Trophoblast cell (in vitro differentiated cells and primary cell): ENCODE results near the gene CWH43.
"Not testable (repeated sequence)": the region's sequence is repeated elsewhere in the genome, so short reads cannot be mapped to it uniquely, and the experiment has no call there.

ENCODE experiments used
- DNase-seq, 2 donors: peaks; one replicate each; pipeline ENCODE4 v3.0.0-alpha.2; 2016
- H2AFZ ChIP-seq: 2 replicates; pipeline ENCODE4 v1.6.1; 2013; ENCODE audit warnings: low read length, moderate library complexity, mild to moderate bottlenecking; ENCODE audit not compliant: insufficient read depth, poor library complexity
- H2AK5ac ChIP-seq: 2 replicates; pipeline ENCODE4 v1.6.1; 2013; ENCODE audit warnings: mild to moderate bottlenecking, low read length
- H2BK120ac ChIP-seq: 2 replicates; pipeline ENCODE4 v1.6.1; 2013; ENCODE audit warnings: low read length, mild to moderate bottlenecking, moderate library complexity; ENCODE audit not compliant: insufficient read depth, poor library complexity
- H2BK12ac ChIP-seq: 2 replicates; pipeline ENCODE4 v1.6.1; 2013; ENCODE audit warnings: mild to moderate bottlenecking, low read length, moderate library complexity
- H2BK5ac ChIP-seq: 2 replicates; pipeline ENCODE4 v1.6.1; 2013; ENCODE audit warnings: low read length, low read depth, moderate library complexity, mild to moderate bottlenecking; ENCODE audit not compliant: poor library complexity
- H3K14ac ChIP-seq: 2 replicates; pipeline ENCODE4 v1.6.1; 2013; ENCODE audit warnings: mild to moderate bottlenecking, low read length
- H3K18ac ChIP-seq: 2 replicates; pipeline ENCODE4 v1.6.1; 2013; ENCODE audit warnings: mild to moderate bottlenecking, low read length
- H3K23ac ChIP-seq: 2 replicates; pipeline ENCODE4 v1.6.1; 2013; ENCODE audit warnings: low read length
- H3K27ac ChIP-seq: 2 replicates; pipeline ENCODE4 v1.5.1; 2013; ENCODE audit warnings: low read depth, mild to moderate bottlenecking, inconsistent platforms, low read length, moderate library complexity
- H3K27me3 ChIP-seq: 2 replicates; pipeline ENCODE4 v1.6.1; 2013; ENCODE audit warnings: inconsistent platforms, mild to moderate bottlenecking, low read length, moderate library complexity; ENCODE audit not compliant: insufficient read depth
- H3K36me3 ChIP-seq, 2 experiments: 1 replicate in 1 of 2; 2 replicates in 1 of 2; pipeline ENCODE4 v1.6.1; 2013; ENCODE audit warnings: low read length in 2 of 2, mild to moderate bottlenecking in 2 of 2, moderate library complexity in 1 of 2; ENCODE audit not compliant: insufficient read depth in 2 of 2, control insufficient read depth in 1 of 2
- H3K4ac ChIP-seq: 2 replicates; pipeline ENCODE4 v1.6.1; 2013; ENCODE audit warnings: low read depth, mild to moderate bottlenecking, low read length, moderate library complexity
- H3K4me1 ChIP-seq, 2 experiments: 1 replicate in 1 of 2; 2 replicates in 1 of 2; pipeline ENCODE4 v1.6.1; 2013; ENCODE audit warnings: low read length in 2 of 2, mild to moderate bottlenecking in 2 of 2, moderate library complexity in 1 of 2; ENCODE audit not compliant: insufficient read depth in 2 of 2, control insufficient read depth in 1 of 2
- H3K4me2 ChIP-seq: 2 replicates; pipeline ENCODE4 v1.6.1; 2013; ENCODE audit warnings: inconsistent platforms, mild to moderate bottlenecking, low read length, moderate library complexity
- H3K4me3 ChIP-seq: 2 replicates; pipeline ENCODE4 v1.5.1; 2013; ENCODE audit warnings: mild to moderate bottlenecking, low read depth, low read length, inconsistent platforms
- H3K79me1 ChIP-seq: one replicate; pipeline ENCODE4 v1.6.1; 2013; ENCODE audit warnings: low read length
- H3K79me2 ChIP-seq: 2 replicates; pipeline ENCODE4 v1.6.1; 2013; ENCODE audit warnings: low read length, mild to moderate bottlenecking; ENCODE audit not compliant: control insufficient read depth, insufficient read depth, poor library complexity
- H3K9ac ChIP-seq: 2 replicates; pipeline ENCODE4 v1.6.1; 2013; ENCODE audit warnings: mild to moderate bottlenecking, low read length
- H3K9me3 ChIP-seq: 2 replicates; pipeline ENCODE4 v1.6.1; 2013; ENCODE audit warnings: low read depth, mild to moderate bottlenecking, control low read depth, inconsistent platforms, low read length; ENCODE audit not compliant: insufficient read depth
- H4K12ac ChIP-seq: 2 replicates; pipeline ENCODE4 v1.6.1; 2013; ENCODE audit warnings: low read depth, mild to moderate bottlenecking, low read length, moderate library complexity
- H4K8ac ChIP-seq: 2 replicates; pipeline ENCODE4 v1.6.1; 2013; ENCODE audit warnings: low read depth, mild to moderate bottlenecking, low read length, moderate library complexity
- H4K91ac ChIP-seq: one replicate; pipeline ENCODE4 v1.6.1; 2013; ENCODE audit warnings: low read depth, mild to moderate bottlenecking, low read length, moderate library complexity
- WGBS: extraction: QIAGEN DNeasy Blood & Tissue Kit; methylation state at CpG from one replicate; pipeline ENCODE4 v1.1.7; 2013; ENCODE audit warnings: missing lambda C conversion rate; ENCODE audit not compliant: insufficient read length, insufficient coverage; ENCODE audit errors: extremely low coverage; 5-methylcytosine and 5-hydroxymethylcytosine counted together

CWH43 gene

GRCh38 chr4:48957366-48957765 is 28.7 kb upstream of the CWH43 start:
- no CpG with 5 or more reads among the region's 5 CpGs for WGBS
- not testable (repeated sequence) for H2AK5ac ChIP-seq, H3K4me2 ChIP-seq, H3K27ac ChIP-seq, H3K36me3 ChIP-seq, H3K4ac ChIP-seq, H3K79me1 ChIP-seq, H3K4me3 ChIP-seq, H3K23ac ChIP-seq, H2BK120ac ChIP-seq, H4K12ac ChIP-seq, H2BK5ac ChIP-seq, H3K18ac ChIP-seq, H3K27me3 ChIP-seq, H3K9me3 ChIP-seq, H3K9ac ChIP-seq, H2AFZ ChIP-seq, H3K79me2 ChIP-seq
- Histone ChIP-seq H4K91ac (peak overlapping the region; percentile 35), H2BK12ac (peak overlapping the region; percentile 50), H3K4me1 (peaks cover 7 to 11% of the 10 kb centered on the region in 2 experiments), H3K14ac (peak overlapping the region; percentile 14), H4K8ac (peak overlapping the region; percentile 35)
- peak in 1 of 2 donors; percentile 31 for DNase-seq

- Histone ChIP-seq H3K23ac (no peak overlapping the region), H2BK120ac (no peak overlapping the region), H3K27ac (no peak overlapping the region), H2BK5ac (no peak overlapping the region), H3K27me3 (no peaks in the 10 kb centered on the region), H3K4ac (no peak overlapping the region), H4K12ac (no peak overlapping the region), H3K36me3 (no peaks in the 10 kb centered on the region), H3K4me3 (no peak overlapping the region), H2AK5ac (no peak overlapping the region), H3K14ac (no peak overlapping the region), H4K8ac (no peak overlapping the region), H3K18ac (no peak overlapping the region), H3K9ac (no peak overlapping the region), H4K91ac (no peak overlapping the region), H2BK12ac (peak overlapping the region; percentile 56), H3K9me3 (no peaks in the 10 kb centered on the region), H3K79me2 (no peaks in the 10 kb centered on the region), H2AFZ (no peak overlapping the region), H3K79me1 (peaks cover 4% of the 10 kb centered on the region), H3K4me1 (peaks cover 10 to 14% of the 10 kb centered on the region in 2 experiments), H3K4me2 (no peak overlapping the region)
- WGBS, result no CpG with 5 or more reads among the region's 2 CpGs
- peak in 1 of 2 donors; percentile 74 for DNase-seq
These were observed 27.5 kb upstream of the CWH43 start for GRCh38 chr4:48958582-48958981.

DNA sequence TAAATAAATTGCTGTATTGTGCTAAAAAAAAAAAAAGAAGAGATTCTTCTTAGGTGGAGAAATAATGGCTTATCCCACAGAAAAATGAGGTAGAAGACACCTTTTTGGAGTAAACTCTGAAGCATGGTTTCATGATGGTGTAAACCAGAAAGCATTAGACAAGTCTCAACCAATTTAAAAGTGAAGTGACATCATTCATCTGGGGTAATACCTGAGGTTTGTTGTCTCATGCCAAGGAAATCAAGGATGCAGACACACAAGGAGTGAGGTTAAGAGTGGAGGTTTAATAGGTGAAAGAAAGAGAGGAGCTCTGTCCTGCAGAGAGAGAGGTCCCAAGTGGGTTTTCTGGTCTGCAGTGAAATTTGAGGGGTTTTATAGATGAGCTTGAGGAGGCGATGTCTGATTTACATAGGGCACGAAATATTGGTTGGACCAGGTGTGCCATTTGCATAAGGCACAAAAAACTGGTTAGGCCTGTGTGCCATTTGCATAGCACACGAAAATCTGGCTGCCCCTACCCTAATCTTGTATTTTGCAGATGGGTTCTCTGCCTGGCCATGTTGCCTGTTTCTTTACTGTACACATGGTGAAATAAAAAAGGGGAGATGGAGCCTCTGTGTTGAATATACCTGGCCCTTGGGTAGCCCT is 25.0 kb upstream of the CWH43 start:
- Histone ChIP-seq H3K27ac (no peak overlapping the region), H2AFZ (no peak overlapping the region), H3K79me2 (no peaks in the 10 kb centered on the region), H4K8ac (no peak overlapping the region), H3K27me3 (no peaks in the 10 kb centered on the region), H3K36me3 (no peaks in the 10 kb centered on the region), H3K4ac (no peak overlapping the region), H3K9ac (no peak overlapping the region), H3K79me1 (peaks cover 2% of the 10 kb centered on the region), H2BK120ac (no peak overlapping the region), H4K12ac (no peak overlapping the region), H3K4me1 (peaks cover 12 to 13% of the 10 kb centered on the region in 2 experiments), H3K23ac (no peak overlapping the region), H3K9me3 (no peaks in the 10 kb centered on the region), H4K91ac (no peak overlapping the region), H3K4me3 (no peak overlapping the region), H3K4me2 (no peak overlapping the region), H3K14ac (no peak overlapping the region), H2AK5ac (no peak overlapping the region), H2BK12ac (no peak overlapping the region), H3K18ac (no peak overlapping the region), H2BK5ac (no peak overlapping the region)
- DNase-seq, result no peak
- no CpG with 5 or more reads among the region's 3 CpGs for WGBS

DNA sequence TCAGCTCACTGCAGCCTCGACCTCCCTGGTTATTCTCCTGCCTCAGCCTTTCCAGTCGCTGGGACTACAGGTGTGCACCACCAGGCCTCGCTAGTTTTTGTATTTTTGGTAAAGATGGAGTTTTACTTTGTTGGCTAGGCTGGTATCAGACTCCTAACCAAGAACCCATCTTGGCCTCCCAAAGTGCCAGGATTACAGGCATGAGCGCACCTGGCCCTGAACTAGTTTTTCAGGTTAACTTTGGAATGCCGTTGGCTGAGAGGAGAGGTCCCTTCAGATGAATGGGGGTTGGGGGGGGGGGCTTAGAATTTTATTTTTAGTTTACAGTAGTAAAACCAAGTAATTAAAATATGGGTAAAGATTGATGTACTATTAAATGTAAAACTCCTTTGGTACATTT is 23.4 kb upstream of the CWH43 start:
- no peaks in the 10 kb centered on the region for H3K79me2 ChIP-seq
- H3K14ac ChIP-seq, result no peak overlapping the region
- WGBS, result no CpG with 5 or more reads among the region's 5 CpGs
- no peak overlapping the region for H3K27ac ChIP-seq
- H4K91ac ChIP-seq, result peak overlapping the region; percentile 21
- H3K4ac ChIP-seq, result no peak overlapping the region
- no peaks in the 10 kb centered on the region for H3K27me3 ChIP-seq
- H2BK12ac ChIP-seq, result peak overlapping the region; percentile 36
- peak in 1 of 2 donors; percentile 62 for DNase-seq
- H3K4me1 ChIP-seq, result peaks cover 8 to 10% of the 10 kb centered on the region in 2 experiments
- H4K8ac ChIP-seq, result no peak overlapping the region
- H3K18ac ChIP-seq, result peak overlapping the region; percentile 18
- H3K4me3 ChIP-seq, result no peak overlapping the region
- H3K9ac ChIP-seq, result no peak overlapping the region
- no peak overlapping the region for H3K23ac ChIP-seq
- peak overlapping the region; percentile 58 for H2BK5ac ChIP-seq
- H3K36me3 ChIP-seq, result no peaks in the 10 kb centered on the region
- H4K12ac ChIP-seq, result no peak overlapping the region
- H2AK5ac ChIP-seq, result no peak overlapping the region
- peak overlapping the region; percentile 80 for H2BK120ac ChIP-seq
- no peak overlapping the region for H3K4me2 ChIP-seq
- no peaks in the 10 kb centered on the region for H3K9me3 ChIP-seq
- no peak overlapping the region for H2AFZ ChIP-seq
- H3K79me1 ChIP-seq, result no peaks in the 10 kb centered on the region
